Stimulated activated naive CD8-positive, alpha-beta T cell treated with anti-CD3 and anti-CD28 coated beads, Interleukin-15, Interleukin-2, amounts not matched to agents 100 U/mL and 50 U/mL, for 24 hours (primary cell): Measurements from ENCODE around the gene XPOT.

Experiments
- ATAC-seq: fragments of 150-1000 bp; cut with Tn5 transposase; one replicate; pipeline ENCODE4 v1.10.0; 2021
- DNase-seq: peaks from one replicate; pipeline ENCODE4 v3.0.0; 2021

Gene XPOT

DNA sequence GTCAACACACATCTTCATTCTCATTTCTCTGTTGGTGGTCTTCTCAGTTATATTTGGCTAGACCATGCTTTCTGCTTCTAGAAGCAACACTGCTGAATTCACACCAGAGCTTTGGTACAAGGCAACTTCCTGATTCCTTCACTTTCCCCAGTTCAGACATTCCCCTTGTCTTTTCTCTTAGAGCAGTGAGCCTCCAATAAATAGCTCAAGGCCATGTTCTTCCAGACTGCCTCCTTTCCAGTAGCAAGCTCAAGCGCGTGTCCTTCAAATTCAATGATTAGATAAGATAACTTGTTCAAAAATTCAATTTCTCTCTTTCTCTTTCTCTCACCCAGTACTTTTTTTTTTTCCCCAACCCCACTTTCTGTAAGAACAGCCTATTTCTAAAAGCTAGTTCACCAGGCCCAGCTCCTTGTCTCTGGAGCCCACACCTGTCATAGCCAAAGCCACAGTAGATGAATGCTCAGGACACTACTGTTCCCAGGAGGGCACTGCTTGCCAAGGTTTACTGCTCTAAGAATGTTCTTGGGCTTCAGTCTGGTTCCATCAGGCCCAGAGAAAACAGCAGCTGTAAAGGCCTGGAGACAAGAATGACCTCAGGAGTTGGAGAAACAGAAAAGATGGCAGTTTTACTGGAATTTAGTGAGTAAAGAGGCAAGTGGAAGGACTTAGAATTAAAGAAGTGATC, 65.4 kb downstream of the XPOT start:
- DNase-seq: no peak
- no peak for ATAC-seq

DNA sequence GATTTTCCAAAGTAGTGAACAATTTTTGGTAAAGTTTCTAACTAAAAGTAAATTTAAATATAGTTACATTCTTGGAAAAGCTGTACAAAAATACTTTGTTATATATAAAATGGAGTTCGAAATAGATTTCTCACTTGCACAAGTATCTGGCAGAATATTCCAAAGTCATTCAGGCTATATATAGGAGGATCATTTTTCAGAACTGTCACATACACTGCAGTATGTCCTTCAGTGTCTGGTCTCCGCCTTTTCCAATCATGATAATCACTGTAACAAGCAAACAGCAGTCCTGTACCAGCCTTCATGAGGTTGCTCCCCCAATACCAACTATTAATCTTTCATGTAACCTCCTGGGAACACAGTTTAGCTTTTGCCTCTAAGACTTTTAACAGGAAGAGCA, 66.3 kb downstream of the XPOT start:
- ATAC-seq (no peak), DNase-seq (no peak)

DNA sequence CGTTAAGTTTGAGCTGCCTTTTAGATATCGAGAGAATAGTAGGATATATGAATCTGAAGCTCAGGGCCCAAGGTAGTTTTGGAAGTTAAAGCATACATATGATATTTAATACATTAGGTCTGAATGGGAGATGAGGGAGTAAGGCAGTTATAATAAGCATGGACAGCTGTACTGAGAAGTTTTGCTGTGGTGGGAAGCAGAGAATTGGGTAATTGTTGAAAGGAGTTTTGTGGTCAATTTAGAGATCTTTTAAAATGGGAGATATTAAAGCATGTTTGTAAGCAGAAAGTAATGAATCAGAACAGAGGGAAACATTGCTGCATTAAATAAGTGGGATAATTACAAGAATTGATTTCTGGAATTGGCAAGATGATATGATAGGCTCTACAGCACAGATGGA, 69.0 kb downstream of the XPOT start:
- no peak for ATAC-seq

DNA sequence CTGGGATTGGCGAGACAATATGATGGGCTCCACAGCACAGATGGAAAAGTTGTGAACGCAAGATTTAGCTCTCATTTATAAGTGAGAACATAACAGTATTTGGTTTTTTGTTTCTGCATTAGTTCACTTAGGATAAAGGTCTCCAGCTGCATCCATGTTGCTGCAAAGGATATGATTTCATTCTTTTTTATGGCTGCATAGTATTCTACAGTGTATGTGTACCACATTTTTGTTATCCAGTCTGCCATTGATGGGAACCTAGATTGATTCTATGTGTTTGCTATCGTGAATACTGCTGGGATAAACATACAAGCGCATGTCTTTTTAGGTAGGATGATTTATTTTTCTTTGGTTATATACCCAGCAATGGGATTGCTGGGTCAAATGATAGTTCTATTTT, 71.3 kb downstream of the XPOT start:
- ATAC-seq: no peak

More for the DNA sequence above, 69.0 kb downstream of the XPOT start:
- DNase-seq: no peak

DNA sequence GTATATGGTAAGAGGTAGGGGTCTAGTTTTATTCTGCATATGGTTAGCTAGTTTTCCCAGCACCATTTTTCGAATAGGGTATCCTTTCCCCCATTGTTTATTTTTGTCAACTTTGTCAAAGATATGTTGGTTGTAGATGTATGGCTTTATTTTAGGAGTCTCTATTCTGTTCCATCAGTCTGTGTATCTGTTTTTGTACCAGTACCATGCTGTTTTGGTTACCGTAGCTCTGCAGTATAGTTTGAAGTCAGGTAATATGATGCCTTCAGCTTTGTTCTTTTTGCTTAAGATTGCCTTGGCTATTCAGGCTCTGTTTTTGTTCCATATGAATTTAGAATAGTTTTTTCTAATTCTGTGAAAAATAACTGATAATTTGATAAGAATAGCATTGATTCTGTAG, 72.7 kb downstream of the XPOT start:
- ATAC-seq: no peak

More for the DNA sequence above, 71.3 kb downstream of the XPOT start:
- no peak for DNase-seq

DNA sequence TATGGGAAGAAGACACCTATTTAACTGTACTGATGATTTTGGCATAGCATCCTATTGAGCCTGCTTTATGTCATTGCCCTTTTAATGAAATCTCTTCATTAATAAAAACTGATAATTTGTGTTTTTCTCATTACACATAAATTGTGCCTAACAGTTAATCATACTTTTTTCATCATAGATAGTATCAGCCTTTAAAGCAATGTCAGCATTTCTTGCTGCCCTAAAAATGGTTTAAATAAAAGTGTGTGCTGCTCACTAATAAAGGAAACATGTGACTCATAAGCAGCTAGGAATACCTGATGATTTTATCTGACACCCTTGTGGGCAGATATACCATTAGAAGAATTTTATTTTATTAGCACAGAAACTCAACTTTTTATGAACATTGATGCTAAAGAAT, 74.5 kb downstream of the XPOT start:
- DNase-seq (no peak), ATAC-seq (no peak)

More for the DNA sequence above, 72.7 kb downstream of the XPOT start:
- no peak for DNase-seq

DNA sequence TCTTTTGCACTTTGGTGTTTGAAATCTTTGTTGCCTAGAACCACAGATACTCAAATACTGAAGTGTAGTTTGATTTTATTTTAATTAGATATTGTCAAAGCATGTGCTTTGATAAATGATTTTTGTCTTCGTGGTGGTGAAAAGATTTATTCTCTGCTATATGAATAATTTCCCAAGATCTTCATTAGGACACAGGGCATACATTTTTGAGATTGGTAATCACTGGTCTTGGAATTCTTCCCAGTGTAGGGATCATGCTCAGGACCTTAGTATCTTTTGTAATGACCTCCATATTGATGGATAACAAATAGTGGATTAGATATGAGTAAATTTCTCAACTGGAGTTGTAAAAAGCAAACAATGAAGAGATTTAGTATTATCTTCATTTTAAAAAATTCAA, 76.0 kb downstream of the XPOT start:
- DNase-seq (no peak), ATAC-seq (no peak)

DNA sequence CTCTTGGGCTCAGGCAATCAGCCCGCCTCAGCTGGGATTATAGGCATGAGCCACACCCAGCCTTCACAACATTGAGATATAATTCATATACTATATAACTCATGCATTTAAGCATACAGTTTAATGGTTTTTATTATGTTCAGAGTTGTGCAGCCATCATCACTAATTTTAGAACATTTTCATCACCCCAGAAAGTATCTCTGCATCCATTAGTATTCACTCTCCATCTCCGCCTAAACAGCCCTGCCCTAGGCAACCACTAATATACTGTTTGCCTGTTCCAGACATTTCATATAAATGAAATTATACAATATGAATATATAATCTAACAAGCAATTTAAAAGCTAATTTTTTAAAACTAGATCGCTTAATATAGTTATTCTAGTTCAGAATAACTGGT, 82.5 kb downstream of the XPOT start:
- DNase-seq (no peak), ATAC-seq (no peak)

DNA sequence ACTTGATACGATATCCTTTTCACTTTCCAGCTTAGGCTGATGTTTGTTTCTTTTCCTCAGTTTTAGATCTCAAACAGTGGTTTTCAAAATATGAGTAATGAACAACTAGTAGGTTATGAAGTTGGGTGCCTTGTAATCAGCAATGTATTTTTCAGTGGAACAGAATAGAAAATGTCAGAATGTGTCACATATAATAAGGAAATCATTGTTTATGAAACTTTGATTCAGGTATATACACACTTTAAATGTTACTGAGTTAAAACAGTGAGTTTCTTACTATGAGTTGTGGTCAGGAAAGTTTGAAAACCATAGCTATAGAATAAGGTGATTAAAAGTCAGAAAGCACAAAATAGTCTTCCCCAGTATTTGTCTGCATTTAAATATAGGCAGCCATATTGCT, 87.5 kb downstream of the XPOT start:
- no peak for ATAC-seq

DNA sequence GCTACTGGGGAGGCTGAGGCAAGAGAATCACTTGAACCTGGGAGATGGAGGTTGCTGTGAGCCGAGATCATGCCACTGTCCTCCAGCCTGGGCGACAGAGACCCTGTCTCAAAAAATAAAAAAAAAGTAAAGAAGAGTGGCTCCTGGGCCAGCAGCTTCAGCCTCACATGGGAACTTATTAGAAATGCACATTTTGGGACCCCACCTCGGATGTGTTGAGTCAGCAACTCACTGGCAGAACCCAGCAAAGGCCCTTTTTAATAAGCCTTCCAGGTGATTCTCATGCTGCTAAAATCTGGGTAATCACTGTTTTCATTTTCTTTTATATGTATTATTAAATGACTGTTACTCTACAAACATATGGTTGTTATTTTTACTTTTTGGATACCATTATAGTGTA, 89.3 kb downstream of the XPOT start:
- ATAC-seq (no peak), DNase-seq (no peak)

More for the DNA sequence above, 87.5 kb downstream of the XPOT start:
- DNase-seq: no peak

DNA sequence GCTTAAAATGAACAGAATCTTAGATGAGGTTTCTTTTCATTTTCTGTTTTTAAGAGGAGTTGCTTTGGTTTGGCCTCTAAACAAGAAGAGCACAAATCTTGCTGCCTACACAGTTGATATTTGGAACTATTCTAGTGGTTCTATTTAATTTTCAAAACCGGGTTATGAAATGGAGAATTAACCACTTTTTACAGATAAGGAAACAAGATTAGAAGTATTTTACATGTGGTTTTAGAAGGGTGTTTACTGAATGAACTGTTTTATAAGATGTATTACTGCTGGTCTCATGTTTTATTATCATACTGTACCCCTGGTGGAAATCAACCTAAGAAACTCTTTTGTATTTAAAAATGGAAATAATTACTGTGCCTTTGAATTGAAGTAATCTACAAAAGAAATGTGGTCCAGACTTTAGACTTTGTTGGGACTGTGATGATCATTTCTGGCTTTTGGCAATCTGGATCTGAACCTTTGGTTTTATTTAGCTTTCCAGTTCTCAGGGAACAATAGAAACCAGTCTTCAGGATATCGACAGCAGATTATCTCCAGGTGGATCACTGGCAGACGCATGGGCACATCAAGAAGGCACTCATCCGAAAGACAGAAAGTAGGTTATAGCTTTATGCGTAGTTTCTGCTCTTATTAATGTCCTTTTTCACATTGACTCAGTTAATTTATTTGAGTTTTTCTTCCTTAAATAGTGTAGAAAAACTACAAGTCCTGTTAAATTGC, 91.0 kb downstream of the XPOT start:
- no peak for ATAC-seq

DNA sequence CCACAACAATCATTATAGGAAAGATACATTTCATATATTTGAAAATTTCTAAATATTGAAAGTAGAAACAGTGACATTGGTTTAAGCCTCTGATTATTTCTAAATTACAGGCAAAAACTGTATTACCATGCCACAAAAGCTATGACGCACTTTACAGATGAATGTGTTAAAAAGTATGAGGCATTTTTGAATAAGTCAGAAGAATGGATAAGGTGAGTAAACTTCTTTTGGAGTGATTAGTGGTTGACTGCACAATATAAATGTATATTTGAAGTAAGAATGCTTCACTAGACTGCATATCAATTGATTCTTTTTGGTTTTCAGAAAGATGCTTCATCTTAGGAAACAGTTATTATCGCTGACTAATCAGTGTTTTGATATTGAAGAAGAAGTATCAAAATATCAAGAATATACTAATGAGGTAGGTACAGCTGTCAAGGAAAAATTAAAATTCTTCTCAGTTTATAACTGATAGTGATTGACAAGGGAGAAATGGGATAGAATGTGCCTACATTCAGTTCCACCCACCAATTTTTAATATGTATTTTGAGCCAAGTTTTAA, 92.7 kb downstream of the XPOT start:
- no peak for ATAC-seq
- DNase-seq: no peak

More for the DNA sequence above, 91.0 kb downstream of the XPOT start:
- DNase-seq: no peak

DNA sequence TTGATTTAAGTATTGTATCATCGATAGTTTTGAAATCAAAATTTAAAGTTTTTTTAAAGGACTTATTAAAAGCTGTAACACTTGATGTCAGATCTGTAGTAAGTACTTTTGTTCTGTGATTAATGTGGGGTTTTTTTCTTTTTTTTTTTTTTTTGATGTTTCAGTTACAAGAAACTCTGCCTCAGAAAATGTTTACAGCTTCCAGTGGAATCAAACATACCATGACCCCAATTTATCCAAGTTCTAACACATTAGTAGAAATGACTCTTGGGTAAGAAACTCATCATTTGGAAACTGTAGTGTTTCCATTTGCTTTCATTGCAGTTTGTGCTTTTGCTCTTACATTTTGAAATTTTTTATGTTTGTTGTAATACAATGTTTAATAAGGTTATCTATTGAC, 93.3 kb downstream of the XPOT start:
- ATAC-seq: no peak
- DNase-seq: no peak

DNA sequence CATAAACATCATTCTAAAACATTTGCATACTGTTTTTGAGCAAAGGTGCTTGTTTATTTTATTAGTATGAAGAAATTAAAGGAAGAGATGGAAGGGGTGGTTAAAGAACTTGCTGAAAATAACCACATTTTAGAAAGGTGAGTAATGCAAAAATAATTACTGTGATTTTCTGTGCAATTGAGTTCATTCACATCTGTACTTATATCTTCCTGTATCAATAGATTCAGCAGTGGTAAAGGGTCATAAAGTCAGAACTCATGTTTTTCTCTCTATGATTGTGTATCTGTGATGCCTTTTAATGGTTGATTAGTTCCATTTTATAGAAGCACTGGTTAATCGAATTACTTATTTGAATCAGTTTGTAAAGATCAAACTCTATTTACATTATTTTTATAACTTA, 93.7 kb downstream of the XPOT start:
- no peak for DNase-seq
- ATAC-seq: no peak

DNA sequence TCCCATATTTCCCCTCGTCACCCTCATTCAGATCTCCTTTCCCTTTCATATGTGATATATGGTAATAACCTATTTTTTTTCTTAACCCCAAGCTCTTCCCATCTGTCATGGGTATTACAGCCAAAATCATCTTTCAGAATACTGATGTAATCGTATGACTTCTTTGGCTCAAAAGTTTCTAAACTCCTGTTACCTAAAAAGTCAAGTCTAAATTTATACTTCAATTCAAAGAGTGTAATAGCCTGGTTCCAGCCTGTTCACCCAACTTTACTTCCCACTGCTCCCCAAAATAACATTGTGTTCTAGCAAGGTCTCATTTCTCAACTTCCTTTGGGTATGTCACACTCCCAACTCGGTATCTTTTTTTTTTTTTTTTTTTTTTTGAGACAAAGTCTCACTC, 96.2 kb downstream of the XPOT start:
- no peak for DNase-seq
- no peak for ATAC-seq
